Measurements from ENCODE around the gene NINJ1.
A peak's percentile ranks its signal among the peaks of the same experiment; 100 is the strongest.

The NINJ1 gene

DNA sequence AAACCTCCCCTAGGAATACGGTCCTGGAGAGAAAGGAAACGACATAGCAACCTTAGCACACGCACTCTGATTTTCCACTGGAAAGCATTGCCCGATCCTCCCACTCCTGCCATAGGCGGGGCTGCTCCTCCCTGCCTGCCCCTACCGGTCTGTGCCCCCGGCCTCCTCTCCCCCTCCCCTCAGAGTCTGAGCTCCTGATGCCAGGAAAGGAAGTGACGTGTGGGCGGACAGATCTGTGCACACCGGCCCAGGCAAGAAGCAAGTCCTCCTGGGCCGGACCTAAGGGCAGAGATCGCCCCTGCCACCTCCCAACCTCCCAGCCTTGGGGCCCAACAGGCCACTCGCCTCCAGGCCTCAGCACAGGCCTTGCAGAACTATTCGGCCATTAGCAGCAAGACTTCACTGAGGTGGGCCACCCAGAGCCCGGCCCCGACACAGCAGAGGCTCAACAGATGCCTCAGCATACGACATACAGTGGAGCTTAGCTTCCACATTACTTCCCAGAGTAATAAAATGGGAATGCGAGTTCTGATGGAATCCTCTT lies 7.2 kb downstream of the NINJ1 start:
- no peak for DNase-seq (ENCODE audit: low read depth in 1 of 2, low spot score in 1 of 2)
- TF ChIP-seq JUND (IDR thresholded peaks at IDR 0.05; ENCODE audit: low read depth): no peak
- in situ Hi-C loops (cut with HindIII; ENCODE audit: low pct_unique_long_range_greater_than_20kb, low sequenced_read_pairs): no loop called here

DNA sequence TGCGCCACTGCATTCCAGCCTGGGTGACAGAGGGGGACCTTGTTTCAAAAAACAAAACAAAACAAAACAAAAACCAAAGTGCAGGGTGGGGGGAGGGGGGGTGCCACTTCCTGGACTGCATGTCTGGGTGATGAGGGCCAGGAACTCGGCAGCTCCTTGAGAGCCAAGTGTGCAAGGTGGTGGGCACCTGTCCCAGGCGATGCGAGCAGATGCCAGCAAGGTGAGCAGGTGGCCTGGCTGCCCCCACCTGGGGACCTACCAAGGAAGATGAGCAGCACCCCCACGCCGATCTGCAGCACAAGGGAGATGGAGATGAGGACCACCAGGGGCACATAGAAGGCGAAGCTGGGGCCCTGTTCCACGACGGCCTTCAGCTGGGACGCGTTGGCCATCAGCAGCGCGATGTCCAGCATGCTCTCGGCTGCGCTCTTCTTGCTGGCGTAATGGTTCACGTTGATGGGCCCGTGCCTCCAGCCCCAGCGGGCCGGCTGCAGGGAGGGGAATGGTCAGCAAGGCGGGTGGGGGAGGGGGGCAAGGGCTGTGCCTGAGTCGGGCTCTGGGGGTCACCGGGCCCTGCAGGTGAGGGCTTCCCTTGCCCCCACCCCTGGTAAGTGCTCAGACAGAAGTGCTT lies 7.8 kb downstream of the NINJ1 start:
- DNase-seq (ENCODE audit: low read depth in 1 of 2, low spot score in 1 of 2): no peak
- no peak for TF ChIP-seq JUND (IDR thresholded peaks at IDR 0.05; ENCODE audit: low read depth)
- in situ Hi-C loops (cut with HindIII; ENCODE audit: low pct_unique_long_range_greater_than_20kb, low sequenced_read_pairs): no loop called here

DNA sequence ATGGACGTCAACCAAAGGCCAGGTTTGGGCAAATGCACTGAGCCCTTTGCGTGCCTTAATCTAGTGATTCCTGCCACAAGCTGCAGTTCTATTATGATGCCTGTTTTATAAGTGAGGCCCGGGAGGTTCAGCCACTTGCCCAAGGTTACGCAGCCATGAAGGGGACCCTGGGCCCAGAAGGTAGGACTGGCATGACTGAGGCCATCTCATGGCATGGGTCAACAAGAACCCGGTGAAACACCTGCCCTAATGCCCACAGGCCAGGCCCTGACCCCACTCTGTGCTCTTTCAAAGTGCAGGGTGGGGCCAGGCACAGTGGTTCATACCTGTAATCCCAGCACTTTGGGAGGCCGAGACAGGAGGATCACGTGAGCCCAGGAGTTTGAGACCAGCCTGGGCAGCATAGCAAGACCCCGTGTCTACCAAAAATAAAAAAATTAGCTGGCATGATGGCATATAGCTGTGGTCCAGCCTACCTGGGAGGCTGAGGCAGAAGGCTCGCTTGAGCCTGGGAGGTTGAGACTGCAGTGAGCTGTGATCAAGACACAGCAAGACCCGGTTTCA lies 8.6 kb downstream of the NINJ1 start:
- no peak for TF ChIP-seq JUND (IDR thresholded peaks at IDR 0.05; ENCODE audit: low read depth)
- no peak for DNase-seq (ENCODE audit: low read depth in 1 of 2, low spot score in 1 of 2)
- in situ Hi-C loops (cut with HindIII; ENCODE audit: low pct_unique_long_range_greater_than_20kb, low sequenced_read_pairs): no loop called here

DNA sequence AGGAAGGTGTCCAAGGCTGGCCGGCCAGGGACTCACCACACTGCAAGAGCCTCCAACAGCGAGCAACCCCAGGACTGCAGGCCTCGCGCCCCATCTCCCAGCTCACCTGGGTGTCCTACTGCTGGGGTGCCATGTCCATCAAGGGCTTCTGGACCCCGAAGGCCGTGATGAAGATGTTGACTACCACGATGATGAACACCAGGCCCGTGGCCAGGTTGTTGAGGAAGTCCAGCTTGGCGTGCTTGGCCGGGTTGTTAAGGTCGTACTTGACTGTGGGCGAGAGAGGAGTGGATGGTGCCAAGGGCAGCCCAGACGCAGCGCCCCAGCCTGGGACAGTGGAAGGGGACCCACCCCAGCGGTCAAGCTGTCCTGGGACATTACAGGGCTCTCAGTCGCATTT lies 9.3 kb downstream of the NINJ1 start:
- in situ Hi-C loops (cut with HindIII; ENCODE audit: low pct_unique_long_range_greater_than_20kb, low sequenced_read_pairs): no loop called here
- no peak for DNase-seq (ENCODE audit: low read depth in 1 of 2, low spot score in 1 of 2)
- TF ChIP-seq JUND (IDR thresholded peaks at IDR 0.05; ENCODE audit: low read depth): no peak

DNA sequence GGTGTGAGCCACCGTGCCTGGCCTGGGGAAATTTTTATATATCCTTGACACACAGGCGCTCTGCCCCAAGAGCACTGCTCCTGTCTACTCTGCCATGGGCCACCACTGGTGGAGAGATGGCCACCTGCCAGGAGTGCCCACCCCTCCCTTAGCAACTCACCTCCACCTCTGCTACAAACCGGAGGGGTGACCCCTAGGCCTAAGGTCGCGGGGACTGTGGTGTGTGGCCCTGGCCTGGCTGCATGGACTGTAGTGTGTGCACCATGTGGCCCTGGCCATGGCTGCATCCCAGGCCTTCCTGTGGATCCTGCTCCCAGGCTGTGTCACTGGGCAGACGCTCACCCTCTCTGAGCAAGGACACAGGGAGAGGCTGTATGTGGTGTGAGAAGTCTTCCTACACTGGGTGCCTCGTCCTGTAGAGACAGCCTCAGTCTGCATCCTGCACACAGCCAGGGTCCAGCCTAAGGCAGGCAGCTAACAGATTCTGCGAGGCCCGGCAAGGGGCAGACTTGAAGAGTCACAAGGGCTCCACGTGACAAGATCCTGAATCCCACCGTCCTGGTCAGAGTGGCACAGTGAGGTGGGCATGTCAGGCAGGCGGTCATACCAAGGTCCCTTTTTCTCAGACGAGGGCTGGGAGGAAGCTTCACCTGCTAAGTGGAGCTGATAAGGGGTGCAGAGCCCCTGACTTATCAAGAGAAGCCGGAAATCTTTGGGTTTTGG lies 10.3 kb downstream of the NINJ1 start:
- in situ Hi-C loops (cut with HindIII; ENCODE audit: low pct_unique_long_range_greater_than_20kb, low sequenced_read_pairs): no loop called here
- no peak for DNase-seq (ENCODE audit: low read depth in 1 of 2, low spot score in 1 of 2)
- no peak for TF ChIP-seq JUND (IDR thresholded peaks at IDR 0.05; ENCODE audit: low read depth)

DNA sequence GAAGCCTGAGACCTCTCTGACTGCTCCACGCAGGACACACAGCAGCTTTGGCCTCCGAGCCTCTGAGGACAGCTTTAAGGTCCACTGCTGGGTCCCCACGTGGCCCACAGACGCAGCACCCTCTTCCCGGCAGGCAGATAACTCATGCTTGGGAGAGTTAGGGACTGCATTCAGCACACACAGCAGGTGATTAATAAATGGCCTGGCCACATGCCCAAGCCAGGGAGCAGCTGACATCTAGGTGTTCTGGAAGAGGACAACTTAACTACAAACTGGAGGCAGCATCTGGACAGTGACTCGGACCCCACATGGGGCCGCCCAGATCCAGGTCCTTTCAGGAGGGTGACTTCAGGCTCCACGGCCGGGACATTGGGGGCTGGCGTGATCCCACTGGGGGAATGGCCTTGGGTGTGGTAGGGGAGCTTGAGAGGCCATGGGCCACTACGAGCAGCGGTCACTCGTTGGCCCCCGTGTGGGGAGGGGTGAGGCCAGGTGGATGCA lies 11.3 kb downstream of the NINJ1 start:
- TF ChIP-seq JUND (IDR thresholded peaks at IDR 0.05; ENCODE audit: low read depth): no peak
- no peak for DNase-seq (ENCODE audit: low read depth in 1 of 2, low spot score in 1 of 2)
- in situ Hi-C loops (cut with HindIII; ENCODE audit: low pct_unique_long_range_greater_than_20kb, low sequenced_read_pairs): no loop called here

DNA sequence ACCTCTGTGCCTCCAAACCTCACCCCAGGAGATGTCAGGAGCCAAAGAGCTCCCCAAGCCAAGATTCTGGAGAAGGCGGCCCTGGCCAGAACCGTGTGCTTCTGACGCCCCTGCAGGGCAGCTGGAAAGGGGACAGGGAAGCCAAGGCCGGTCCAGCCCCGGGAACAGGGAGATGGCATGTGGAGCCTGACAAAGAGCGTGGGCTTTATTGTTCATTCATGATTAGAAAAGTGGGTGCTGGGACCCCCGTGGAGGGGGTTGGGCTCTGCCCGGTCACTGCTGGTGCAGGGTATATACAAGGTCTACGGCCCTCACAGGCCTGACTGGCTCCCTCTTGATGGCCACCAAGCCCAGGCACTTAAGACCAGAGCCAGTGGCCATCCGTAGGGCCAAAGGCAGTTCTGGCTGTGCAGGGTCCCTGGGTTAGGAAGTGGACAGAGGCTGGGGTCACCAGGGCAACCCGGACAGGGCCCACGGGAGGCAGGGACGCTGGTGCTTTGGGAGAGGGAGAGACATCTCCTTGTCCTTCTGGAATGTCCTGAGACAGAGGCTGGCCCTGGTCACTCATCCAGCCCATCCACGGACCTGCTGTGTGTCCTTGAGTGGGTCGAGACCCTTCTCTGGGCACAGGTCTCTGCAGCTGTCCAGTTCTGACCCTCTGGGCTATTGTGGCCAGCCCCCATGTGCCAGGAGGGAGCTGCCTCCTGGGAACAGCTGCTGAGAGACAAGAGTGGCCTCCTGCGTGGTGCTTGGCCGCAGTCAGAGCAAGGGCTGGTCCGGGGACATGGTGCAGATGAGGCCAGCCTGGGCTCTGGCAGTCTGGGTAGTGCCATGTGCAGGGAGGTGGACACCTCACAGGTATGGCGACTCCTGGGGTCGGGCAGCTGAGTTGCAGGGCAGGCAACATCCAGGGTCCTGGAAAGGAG lies 12.5 kb downstream of the NINJ1 start:
- in situ Hi-C loops (cut with HindIII; ENCODE audit: low pct_unique_long_range_greater_than_20kb, low sequenced_read_pairs): no loop called here
- no peak for TF ChIP-seq JUND (IDR thresholded peaks at IDR 0.05; ENCODE audit: low read depth)
- no peak for DNase-seq (ENCODE audit: low read depth in 1 of 2, low spot score in 1 of 2)

DNA sequence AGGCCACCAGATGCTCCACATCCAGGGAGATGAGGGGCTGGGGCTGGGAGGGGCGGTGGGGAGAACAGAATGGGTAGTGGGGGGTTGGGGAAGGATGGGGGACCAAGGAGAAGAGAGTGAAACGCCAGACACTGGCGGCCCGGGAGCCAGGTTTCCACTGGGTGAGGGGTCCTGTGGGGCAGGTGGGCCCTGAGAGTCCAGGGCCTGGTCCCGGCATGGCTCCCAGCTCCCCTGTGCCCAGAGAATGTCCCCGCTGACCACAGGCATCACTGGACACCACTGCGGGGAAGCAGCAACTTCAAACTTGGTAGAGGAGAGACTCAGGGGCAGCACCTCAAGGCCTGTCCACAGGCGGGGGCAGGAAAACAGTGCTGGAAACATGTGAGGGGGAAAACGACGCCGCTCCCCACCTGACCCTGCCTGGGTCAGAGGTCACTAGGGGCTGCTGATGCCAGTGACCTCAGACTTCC lies 13.2 kb downstream of the NINJ1 start:
- in situ Hi-C loops (cut with HindIII; ENCODE audit: low pct_unique_long_range_greater_than_20kb, low sequenced_read_pairs): no loop called here
- no peak for TF ChIP-seq JUND (IDR thresholded peaks at IDR 0.05; ENCODE audit: low read depth)
- DNase-seq (ENCODE audit: low read depth in 1 of 2, low spot score in 1 of 2): no peak

DNA sequence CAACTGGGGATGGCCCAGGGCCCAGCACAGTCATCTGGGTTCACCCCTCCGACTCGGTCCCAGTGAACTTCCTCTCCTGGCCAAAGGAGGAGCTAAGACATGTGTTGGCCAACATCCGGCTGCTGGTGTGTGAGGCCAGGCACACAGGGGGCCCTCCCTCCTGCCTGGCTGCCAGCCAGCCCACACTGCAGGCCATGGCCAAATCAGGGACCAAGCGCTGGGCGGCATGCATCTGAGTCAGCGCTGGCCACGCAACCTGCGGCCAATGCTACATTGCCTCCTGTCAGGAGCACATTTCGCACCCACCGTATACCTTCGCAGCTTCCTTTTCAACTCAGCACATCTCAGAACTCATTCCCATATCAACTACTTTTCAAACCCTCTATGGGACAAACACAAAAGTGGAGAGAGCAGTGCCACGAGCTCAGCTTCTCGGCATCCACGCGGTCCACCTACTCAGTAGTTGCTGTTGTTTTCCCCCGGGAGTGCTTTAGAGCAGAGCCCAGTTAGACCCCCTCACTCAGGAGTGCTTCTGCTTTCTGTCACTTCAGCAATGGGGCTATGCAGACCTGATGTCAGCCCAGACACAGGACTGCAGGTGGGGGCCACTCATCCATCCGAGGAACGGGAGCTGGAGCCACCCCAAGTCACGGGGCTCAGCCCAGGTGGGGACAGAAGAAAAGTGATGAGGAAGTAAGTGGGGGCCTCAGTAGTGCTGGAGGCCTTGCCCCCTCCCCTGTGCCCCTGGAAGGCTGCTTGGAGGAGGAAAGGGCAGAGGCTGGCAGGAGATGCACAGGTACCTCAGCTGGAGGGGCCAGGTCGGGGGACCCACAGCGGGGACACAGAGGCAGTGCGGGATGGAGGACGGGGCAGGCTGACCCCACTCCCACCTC lies 13.9 kb downstream of the NINJ1 start:
- peak in 1 of 2 experiments; percentile 48 for DNase-seq (ENCODE audit: low read depth in 1 of 2, low spot score in 1 of 2)
- no peak for TF ChIP-seq JUND (IDR thresholded peaks at IDR 0.05; ENCODE audit: low read depth)
- in situ Hi-C loops (cut with HindIII; ENCODE audit: low pct_unique_long_range_greater_than_20kb, low sequenced_read_pairs): no loop called here

DNA sequence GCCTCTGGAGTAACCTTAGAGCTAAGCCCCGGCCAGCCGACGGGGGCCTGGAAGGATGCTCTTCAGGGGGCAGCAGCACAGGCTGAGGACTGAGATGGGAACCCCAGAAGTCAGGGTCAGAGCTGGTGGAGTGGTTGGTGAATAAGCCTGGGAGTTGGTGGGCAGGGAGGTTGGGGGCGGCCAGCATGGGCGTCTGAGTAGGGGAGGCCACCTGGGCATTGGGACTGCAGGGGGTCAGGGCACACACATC lies 14.4 kb downstream of the NINJ1 start:
- in situ Hi-C loops (cut with HindIII; ENCODE audit: low pct_unique_long_range_greater_than_20kb, low sequenced_read_pairs): no loop called here
- no peak for DNase-seq (ENCODE audit: low read depth in 1 of 2, low spot score in 1 of 2)
- no peak for TF ChIP-seq JUND (IDR thresholded peaks at IDR 0.05; ENCODE audit: low read depth)

DNA sequence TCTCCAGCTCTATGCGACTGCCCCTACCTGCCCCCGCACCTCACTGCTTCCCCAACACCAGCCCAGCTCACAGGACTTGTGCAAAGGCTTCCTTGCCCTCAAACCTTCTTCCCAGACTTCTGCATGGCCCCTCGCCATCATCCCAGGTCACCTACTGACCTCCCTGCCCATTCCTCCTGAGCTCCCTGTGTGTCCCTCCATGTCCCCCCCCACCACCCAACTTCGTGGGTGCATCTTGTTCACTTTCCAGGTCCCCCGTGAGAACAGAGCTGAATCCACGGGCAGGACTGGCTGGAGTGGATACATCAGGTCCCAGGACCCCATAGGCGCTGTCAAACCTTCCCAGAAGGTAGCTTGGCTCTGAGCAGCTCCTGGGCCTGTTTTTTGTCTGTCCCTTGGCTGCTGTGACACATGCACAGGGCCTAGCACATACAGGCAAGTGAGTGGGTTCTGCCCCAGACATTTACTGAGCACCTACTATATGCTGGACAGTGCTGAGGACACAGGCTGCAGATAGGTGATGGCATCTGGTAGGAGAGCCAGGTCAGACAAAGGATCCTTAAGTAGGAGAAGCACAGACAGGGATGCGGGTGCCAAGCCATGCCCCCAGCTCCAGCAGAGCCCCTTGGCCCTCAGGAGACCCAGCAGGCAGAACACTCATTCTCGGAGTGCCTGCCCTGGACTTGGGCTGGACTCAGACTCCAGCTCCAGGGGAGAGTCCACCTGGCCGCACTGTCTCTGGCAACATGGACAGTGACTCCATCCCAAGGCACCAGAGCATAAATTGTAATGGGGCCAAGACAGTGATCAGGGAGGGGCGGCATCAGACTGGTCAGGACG lies 15.0 kb downstream of the NINJ1 start:
- TF ChIP-seq JUND (IDR thresholded peaks at IDR 0.05; ENCODE audit: low read depth): no peak
- in situ Hi-C loops (cut with HindIII; ENCODE audit: low pct_unique_long_range_greater_than_20kb, low sequenced_read_pairs): no loop called here
- no peak for DNase-seq (ENCODE audit: low read depth in 1 of 2, low spot score in 1 of 2)

Measured in T47D (cell line).